Measurements from ENCODE around the gene SPAG17.

Gene SPAG17

DNA sequence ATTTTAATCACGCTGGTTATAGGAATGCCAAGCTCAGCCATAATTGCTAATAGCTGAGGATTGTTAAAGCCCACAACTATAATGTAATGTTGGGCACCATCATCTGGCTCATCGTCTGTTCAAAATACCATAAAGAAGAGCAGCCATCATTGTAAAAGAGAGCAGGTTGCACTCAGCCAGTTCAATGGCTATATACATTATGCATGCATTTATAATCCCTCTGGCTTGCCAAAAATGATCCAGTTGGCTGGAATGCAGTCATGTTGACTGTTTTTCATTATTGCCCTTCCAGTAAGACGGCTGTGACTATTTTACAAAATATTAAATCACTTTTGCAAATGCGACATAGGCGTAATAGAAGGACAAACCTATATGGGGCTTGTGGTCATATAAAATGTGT is 85.3 kb downstream of the SPAG17 start:
- in situ Hi-C loops (cut with HindIII; ENCODE audit: low pct_ligation_motif_present, low pct_unique_long_range_greater_than_20kb, low sequenced_read_pairs): no loop called here
- no peak for DNase-seq

DNA sequence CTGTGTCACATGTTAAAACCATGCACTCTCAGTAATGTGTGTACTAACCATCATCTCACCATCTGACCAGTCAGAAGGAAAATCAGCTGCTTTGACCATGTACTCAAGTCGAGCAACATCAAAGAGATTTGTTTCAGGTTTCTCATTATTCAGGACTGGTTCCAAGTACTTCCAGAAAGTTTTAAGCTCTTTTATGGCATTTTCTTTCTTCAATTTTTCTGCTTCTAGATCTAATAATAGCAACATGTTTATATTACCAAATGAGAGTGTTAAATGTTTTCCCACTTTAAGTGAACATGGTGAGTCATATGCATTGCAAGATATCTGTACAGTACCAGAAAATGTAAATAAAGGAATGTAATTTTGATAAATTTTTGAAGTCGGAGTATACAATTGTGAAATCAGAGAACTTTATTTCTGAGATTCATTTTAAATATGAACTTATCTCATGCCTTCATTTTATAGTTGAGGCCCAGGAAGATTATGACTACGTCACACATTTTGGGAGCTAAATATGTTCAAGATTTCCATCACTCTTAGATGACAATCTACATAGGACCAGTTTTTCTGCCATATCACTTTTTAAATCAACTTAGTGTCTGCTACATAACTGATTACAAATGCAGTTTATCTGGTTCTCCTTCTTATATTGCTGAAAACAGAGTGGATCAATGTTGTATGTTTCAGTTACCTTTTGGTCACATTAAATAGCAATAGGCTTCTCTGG is 87.2 kb downstream of the SPAG17 start:
- in situ Hi-C loops (cut with HindIII; ENCODE audit: low pct_ligation_motif_present, low pct_unique_long_range_greater_than_20kb, low sequenced_read_pairs): no loop called here
- no peak for DNase-seq

DNA sequence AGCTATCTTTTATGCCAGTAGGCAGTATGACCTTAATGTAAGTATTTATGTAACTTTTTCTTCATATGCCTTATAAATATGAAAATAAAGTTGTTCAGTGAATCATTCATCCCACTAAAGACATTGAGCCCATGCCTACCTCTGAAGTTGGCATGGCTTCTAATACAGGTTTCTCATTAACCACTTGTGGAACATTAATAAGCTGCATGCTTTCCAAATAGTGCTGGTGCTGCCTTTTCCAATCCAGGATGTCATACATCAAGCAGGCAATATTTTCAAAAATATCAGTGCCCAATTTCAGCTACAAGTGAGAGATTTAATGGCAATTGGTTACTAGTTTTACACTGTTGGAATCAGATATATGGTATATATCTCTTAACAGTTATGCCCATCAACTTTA is 92.0 kb downstream of the SPAG17 start:
- in situ Hi-C loops (cut with HindIII; ENCODE audit: low pct_ligation_motif_present, low pct_unique_long_range_greater_than_20kb, low sequenced_read_pairs): no loop called here
- no peak for DNase-seq

DNA sequence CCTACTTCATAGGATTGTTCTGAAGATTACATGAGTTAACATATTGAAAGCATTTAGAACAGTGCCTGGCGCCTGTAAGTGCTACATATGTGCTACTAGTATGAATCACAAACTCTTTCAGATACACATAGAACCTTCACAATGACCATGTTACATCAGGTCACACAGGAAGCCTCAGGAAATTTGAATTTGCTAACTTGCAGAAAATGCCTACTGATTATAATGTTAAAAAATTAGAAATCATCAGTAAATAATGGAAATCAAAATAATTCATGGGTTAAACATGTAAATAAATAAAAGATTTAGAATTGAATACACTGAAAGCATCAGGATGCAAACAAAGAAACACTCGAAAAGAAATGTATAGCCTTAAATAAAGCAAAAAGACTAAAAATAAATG is 94.9 kb downstream of the SPAG17 start:
- DNase-seq: no peak
- in situ Hi-C loops (cut with HindIII; ENCODE audit: low pct_ligation_motif_present, low pct_unique_long_range_greater_than_20kb, low sequenced_read_pairs): no loop called here

DNA sequence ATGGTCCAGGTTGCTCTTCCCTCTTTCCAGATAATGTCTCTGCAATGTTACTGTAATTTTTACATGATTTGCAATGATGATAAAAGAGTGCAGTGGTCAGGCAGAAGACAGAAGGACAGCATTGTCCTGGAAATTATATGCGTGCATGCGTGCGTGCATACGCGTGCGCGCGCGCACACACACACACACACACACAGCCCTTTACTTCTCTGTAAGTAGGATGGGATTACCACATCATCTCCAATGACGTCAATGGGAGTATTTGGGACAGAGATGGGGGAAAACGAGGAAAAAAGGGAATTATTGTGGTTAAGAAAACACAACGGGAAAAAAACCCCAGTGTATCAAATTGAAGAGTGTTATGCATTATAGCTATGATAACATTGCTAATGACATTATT is 99.7 kb downstream of the SPAG17 start:
- DNase-seq: no peak
- in situ Hi-C loops (cut with HindIII; ENCODE audit: low pct_ligation_motif_present, low pct_unique_long_range_greater_than_20kb, low sequenced_read_pairs): no loop called here

DNA sequence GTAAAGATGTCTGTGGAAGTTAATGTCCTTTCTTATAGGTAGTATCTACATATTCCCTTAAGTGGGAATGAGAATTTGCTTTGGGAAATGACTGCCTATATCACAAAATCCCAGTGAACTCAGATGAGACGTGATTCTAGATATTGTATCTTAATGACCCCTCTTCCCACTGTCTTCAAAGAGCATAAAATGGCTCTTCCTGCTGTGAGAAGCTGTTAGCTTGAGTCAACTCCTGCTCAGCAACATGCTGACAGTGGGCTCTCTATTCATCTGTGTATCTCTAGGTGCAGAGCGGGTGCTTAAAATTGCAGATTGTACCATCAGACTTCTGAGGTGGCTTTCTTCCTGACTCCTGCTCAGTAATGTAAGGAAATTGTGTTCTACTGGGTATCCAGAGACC is 100.6 kb downstream of the SPAG17 start:
- in situ Hi-C loops (cut with HindIII; ENCODE audit: low pct_ligation_motif_present, low pct_unique_long_range_greater_than_20kb, low sequenced_read_pairs): no loop called here
- no peak for DNase-seq

DNA sequence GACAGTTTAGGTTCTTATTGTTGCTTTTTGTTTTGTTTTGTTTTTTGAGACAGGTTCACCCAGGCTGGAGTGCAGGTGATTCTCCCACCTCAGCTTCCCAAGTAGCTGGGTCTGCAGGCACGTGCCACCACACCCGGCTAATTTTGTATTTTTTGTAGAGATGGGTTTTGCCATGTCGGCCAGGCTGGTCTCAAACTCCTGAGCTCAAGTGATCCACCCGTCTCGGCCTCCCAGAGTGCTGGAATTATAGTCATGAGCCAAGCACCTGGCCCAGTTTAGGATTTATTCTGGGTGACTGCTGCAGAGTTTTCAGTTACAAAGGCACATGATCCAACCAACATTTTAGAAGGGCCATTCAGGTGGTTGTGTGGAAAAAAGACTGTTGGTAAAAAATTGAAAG is 102.0 kb downstream of the SPAG17 start:
- DNase-seq: no peak
- in situ Hi-C loops (cut with HindIII; ENCODE audit: low pct_ligation_motif_present, low pct_unique_long_range_greater_than_20kb, low sequenced_read_pairs): no loop called here

DNA sequence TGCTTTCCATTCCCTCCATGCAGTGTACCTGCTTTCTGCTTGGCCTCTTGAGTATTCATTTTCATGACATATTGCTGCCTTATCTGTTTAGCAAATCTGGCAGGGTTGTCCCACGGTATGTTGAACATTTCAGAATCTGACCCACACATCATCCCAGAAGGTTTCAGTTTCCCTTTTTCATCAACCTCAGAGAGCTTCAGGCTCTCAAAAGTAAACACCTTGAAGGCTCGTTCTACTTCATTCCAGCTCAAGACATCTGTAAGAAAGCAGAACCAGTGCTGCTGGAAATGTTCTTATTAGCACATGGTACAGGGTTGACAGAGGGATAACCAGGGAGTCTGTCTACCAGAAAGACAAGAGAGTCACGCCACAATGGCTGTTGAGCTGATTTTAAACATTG is 103.6 kb downstream of the SPAG17 start:
- no peak for DNase-seq

DNA sequence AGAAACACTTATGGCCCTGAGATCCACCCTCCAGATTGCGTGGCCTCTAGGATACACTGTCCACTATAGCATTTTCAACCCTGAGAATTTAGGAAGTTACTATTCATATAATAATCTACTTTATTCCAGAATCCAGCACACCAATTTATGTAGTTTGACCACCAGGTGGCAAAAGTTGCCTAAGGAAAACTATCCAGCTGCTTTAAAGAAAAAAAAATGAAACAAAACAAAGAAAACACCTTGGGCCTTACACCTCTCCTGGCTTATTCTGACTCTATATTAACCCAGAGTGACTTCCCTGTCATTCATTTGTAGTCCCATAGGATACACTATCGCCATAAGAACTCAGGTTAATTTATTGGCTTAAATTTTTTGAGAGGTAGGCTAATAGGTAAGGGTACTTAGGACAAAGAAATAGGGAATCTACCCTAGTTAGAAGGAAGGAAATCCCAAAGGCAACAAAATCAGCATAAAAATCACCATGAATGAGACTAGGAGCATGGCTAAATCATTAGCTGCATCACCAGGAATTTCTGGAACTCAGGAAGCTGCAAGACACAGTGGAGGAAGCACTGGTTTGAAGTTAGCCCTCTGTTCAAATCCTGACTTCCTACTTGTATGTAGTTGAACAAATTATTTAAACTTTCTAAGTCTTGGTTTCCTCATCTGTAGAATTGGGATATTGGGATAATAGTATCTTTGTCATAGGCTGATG is 107.5 kb downstream of the SPAG17 start:
- peak; percentile 52 for DNase-seq
- in situ Hi-C loops (cut with HindIII; ENCODE audit: low pct_ligation_motif_present, low pct_unique_long_range_greater_than_20kb, low sequenced_read_pairs): no loop called here

More for the DNA sequence above, 103.6 kb downstream of the SPAG17 start:
- in situ Hi-C loops (cut with HindIII; ENCODE audit: low pct_ligation_motif_present, low pct_unique_long_range_greater_than_20kb, low sequenced_read_pairs): no loop called here

DNA sequence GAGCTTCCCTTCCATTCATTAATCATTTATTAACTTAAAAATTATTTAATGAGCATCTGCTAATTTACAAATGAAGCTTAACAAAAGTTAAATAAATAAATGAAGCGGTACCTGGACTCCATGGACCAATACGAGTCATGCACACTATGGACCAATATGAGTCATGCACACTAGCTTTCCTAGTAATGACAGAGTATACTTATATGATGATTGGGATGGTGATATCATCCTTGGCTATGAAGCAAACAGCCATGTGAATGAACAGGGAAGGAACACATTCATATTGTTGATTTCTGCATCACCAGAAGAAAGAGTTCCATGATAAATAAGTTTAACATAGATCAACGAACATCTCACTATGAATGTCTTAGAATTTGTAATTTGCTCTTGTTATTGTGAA is 109.9 kb downstream of the SPAG17 start:
- DNase-seq: no peak
- in situ Hi-C loops (cut with HindIII; ENCODE audit: low pct_ligation_motif_present, low pct_unique_long_range_greater_than_20kb, low sequenced_read_pairs): no loop called here

DNA sequence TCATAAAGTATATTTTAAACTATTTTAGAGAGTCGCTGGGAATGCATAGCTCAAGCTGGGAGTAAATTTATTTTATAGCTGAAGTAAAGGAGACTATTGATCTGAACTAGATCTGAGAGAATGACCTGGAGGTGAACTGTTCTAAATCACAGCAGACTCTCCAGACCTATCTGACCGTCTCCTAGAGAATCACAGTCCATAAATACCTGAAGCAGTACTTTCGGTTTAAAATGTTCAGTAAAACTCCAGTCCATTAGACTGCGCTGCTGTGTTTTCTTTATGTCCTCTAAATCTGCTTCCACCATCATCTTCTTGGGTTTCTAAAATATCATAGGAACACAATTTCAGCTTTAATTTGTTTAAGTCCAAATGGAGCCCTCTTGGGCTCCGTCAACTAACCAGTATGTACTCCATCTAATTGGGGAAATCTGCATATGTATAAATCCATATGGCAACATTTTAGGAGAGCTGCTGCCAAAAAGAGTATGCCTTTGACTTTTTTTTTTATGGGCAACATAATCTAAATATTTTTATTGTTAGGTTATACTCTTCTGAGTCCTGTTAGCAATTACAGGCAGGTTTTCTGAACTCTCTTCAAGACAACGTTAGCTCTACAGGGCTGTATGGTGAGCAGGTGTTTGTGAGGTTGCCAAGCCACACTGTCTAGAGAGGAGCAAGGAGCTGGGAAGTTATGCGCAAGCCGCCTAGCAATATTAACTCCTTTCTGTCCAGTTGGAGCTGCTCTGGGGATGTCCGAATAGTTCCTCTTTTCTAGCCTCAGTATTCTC is 111.2 kb downstream of the SPAG17 start:
- DNase-seq: no peak
- in situ Hi-C loops (cut with HindIII; ENCODE audit: low pct_ligation_motif_present, low pct_unique_long_range_greater_than_20kb, low sequenced_read_pairs): no loop called here

DNA sequence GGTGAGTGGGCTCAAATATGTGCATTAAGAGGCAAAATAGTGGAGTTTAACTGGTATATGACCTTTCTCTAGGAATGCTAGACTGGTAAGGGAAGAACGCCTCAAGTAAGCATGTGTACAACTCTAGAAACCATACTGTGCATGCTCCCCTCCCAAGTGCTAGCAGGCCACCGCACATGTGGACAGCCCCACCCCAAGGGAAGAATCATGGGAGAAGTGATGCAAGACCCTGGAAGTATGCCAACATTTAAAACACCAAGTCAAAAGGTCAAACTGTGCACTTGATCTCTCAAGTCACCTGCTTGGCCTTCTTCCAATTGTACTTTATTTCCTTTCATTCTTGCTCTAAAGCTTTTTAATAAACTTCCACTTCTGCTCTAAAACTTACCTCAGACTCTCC is 135.0 kb downstream of the SPAG17 start:
- DNase-seq: no peak
- in situ Hi-C loops (cut with HindIII; ENCODE audit: low pct_ligation_motif_present, low pct_unique_long_range_greater_than_20kb, low sequenced_read_pairs): no loop called here

DNA sequence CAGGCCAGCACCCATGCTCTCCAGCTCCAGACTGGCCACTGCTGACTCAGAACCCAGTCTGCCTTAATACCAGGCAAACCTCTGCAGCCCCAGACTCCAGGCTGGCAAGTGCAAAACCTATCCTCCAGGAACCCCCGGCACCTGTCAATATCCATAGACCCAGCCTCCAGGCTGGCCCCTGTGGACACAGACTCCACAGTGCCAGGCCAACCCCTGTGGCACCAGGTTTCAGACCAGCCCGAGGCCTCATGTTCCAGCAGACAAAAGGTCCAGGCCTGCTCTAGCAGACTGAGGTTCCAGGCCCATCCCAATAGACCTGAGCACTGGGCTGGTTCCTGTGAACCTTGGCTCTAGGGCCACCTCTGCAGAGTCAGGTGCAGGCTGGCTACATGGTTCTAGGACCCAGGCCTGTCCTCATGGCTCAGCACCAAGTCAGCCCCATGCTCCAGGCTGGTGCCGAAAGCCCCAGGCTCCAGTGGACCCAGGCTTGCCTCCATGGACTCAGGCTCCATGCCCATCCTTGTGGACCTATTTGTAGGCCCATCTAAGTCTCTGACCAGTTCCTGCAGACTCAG is 137.3 kb downstream of the SPAG17 start:
- in situ Hi-C loops (cut with HindIII; ENCODE audit: low pct_ligation_motif_present, low pct_unique_long_range_greater_than_20kb, low sequenced_read_pairs): no loop called here
- DNase-seq: no peak

DNA sequence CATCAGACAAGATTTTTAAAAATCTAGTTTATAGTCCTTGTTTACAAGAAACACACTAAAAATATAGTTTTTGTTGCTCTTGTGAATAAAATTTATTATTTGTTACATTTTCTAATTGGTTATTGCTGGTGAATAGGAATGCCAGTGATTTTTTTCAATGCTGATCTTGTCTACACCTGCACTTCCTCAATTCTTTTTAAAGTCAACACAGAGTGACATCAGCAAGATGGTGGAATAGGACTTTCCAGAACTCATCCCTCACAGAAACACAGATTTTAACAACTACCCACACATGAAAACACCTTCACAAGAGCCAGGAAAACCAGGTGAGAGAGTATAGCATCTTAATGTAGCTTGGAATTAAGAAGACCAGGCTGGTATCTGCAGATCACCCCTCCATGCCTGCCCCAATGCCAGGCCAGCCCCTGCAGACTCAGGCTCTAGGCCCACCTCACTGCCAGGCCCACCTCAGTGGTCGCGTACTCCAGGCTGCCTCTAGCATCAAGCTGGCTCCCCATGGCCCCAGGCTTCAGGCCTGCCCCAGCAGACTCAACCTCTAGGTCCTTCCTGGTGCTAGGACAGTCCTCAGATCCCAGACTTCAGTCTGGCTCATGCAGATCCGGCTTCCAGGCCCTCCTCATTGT is 137.9 kb downstream of the SPAG17 start:
- in situ Hi-C loops (cut with HindIII; ENCODE audit: low pct_ligation_motif_present, low pct_unique_long_range_greater_than_20kb, low sequenced_read_pairs): no loop called here
- DNase-seq: no peak

DNA sequence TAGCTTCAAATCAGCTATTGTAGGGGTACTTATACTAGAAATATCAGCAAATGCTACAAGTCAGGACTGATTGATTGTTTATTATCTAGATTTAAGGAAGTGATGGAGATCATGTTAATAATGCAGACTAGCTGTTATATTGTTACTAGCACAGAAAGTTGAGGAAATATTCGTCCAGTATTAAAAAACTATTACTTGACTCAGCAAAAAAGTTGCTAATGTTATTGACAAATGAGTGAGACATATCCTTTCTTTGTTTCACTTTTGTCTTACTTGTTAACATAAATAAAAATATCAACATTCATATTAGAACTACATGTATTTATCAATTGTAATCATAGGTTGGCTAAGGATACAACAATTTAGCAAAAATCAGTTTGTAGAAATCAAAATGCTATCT is 141.4 kb downstream of the SPAG17 start:
- in situ Hi-C loops (cut with HindIII; ENCODE audit: low pct_ligation_motif_present, low pct_unique_long_range_greater_than_20kb, low sequenced_read_pairs): no loop called here

DNA sequence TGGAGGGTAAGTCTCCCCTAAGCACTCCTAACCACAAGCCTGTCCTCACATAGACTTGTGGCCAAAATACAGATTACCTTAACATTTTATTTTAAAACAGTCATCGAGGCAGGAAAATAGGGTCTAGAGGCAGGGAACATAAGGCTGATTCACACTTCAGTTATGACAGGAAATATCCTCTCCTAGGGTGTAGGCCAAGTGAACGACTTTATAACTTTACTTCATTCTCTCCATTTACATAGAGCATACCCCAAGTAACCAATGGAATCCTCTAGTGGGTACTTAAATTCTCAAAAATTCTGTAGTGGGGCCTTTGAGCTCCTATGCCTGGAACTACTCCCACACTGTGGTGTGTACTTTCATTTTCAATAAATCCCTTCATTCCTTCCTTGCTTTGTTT is 142.5 kb downstream of the SPAG17 start:
- DNase-seq: no peak
- in situ Hi-C loops (cut with HindIII; ENCODE audit: low pct_ligation_motif_present, low pct_unique_long_range_greater_than_20kb, low sequenced_read_pairs): no loop called here

More for the DNA sequence above, 141.4 kb downstream of the SPAG17 start:
- DNase-seq: no peak

DNA sequence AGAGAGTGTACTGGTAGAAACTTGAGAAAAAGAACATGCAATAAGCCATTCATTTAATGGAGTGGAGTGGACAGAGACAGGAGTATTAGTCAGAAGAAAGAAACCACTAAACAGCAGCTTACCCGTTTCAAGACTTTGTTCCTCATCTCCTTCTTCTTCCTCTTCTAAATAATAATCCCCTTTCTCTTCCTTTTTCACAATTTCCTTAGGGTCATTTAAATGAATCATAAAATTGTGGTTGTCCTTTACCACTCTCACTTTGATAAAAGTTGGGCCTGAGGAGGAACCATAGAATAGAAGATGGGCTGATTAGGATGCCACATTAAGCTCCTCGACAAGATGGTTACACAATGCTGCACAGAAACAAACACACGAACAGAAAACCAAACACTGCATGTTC is 145.9 kb downstream of the SPAG17 start:
- in situ Hi-C loops (cut with HindIII; ENCODE audit: low pct_ligation_motif_present, low pct_unique_long_range_greater_than_20kb, low sequenced_read_pairs): no loop called here
- no peak for DNase-seq

DNA sequence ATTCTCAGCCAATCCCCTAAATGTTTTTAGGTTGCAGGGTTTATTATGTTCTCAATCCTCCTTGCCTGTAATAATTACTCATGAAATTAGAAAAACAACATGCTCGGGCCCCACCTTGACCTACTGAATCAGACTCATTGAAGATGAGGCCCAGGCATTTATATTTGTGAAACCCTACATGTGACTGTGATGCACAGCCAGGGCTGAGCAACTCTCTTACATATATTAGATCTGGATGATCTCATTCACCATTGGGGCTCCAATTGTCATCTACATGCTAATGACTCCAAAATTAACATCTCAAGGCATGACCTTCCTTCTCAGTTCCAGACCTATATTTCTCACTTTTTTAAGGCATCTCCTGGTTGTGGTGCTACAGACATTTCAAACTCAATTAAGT is 152.1 kb downstream of the SPAG17 start:
- no peak for DNase-seq
- in situ Hi-C loops (cut with HindIII; ENCODE audit: low pct_ligation_motif_present, low pct_unique_long_range_greater_than_20kb, low sequenced_read_pairs): no loop called here

DNA sequence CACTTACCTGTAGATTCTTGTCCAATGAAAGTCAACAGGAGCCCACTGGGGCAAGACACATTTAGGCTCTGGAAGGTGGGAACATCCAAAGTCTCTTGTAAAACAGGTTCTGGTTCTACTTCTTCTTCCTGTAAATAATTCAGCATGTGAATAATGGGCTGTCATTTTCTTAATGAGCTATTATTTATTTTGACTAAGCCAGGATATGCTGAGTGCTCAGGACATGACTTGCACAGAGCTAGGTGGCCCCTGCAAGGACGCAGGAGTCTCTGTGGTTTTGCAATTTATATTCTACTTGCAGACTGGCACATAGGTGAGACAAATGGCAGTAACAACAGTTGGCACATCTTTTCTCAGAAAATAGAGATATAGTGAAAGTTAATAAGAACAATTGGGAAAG is 156.8 kb downstream of the SPAG17 start:
- in situ Hi-C loops (cut with HindIII; ENCODE audit: low pct_ligation_motif_present, low pct_unique_long_range_greater_than_20kb, low sequenced_read_pairs): no loop called here
- DNase-seq: no peak
